ENCODE results near the gene ARHGAP6. TPM values are rescaled to one million over a fixed set of nuclear protein-coding genes. Genes with fewer than 3 reads are reported as not detected.

The ARHGAP6 gene
- total RNA-seq, 1 experiment from 2014 or later: 0.07 TPM

GRCh38 chrX:11449613-11450012 is 216.1 kb downstream of the ARHGAP6 start:
- no peak overlapping the region for H3K23ac ChIP-seq (ENCODE audit: insufficient read length, low read depth, low read length)
- no peak for DNase-seq
- H3K27ac ChIP-seq (ENCODE audit: insufficient read length, low read depth, low read length): no peak overlapping the region
- H3K27ac Mint-ChIP-seq: no peak overlapping the region
- no CpG with 5 or more reads among the region's 2 CpGs for WGBS (ENCODE audit: extremely low coverage, insufficient read length, low lambda C conversion rate)
- peaks cover 51 to 56% of the 10 kb centered on the region in 2 experiments for H3K9me3 Mint-ChIP-seq
- H3K9me3 ChIP-seq (ENCODE audit: control insufficient read depth, low read depth, low read length): no peaks in the 10 kb centered on the region
- no peak overlapping the region for H4K5ac ChIP-seq (ENCODE audit: insufficient read length, low read depth, low read length)
- H3K27me3 Mint-ChIP-seq (ENCODE audit: low read depth): peaks cover 2% of the 10 kb centered on the region; the same call in 1 of the 2 replicates
- H3K79me2 ChIP-seq (ENCODE audit: insufficient read depth, low read length): no peaks in the 10 kb centered on the region
- H3K79me1 ChIP-seq (ENCODE audit: insufficient read depth, low read depth, low read length, poor library complexity, severe bottlenecking): no peaks in the 10 kb centered on the region
- no peaks in the 10 kb centered on the region for H3K27me3 ChIP-seq (ENCODE audit: insufficient read depth, low read length)
- H3K4me3 Mint-ChIP-seq: no peak overlapping the region
- H2AFZ ChIP-seq (ENCODE audit: low read length): no peak overlapping the region
- no peak overlapping the region for H4K8ac ChIP-seq (replicated peaks; ENCODE audit: insufficient read length, low read depth, low read length)
- no peak overlapping the region for H2BK120ac ChIP-seq (ENCODE audit: low read depth, low read length, poor library complexity, severe bottlenecking)
- no peak overlapping the region for H2BK12ac ChIP-seq (ENCODE audit: insufficient read length, low read depth, low read length)
- no peak overlapping the region for H3K9ac ChIP-seq (ENCODE audit: extremely low read depth, insufficient read length, low read length)
- H3K56ac ChIP-seq (ENCODE audit: insufficient read length, low read depth, low read length): no peak overlapping the region
- H3K23me2 ChIP-seq (ENCODE audit: insufficient read length, low read depth, low read length, poor library complexity, severe bottlenecking): no peaks in the 10 kb centered on the region
- H2BK15ac ChIP-seq (ENCODE audit: low read depth, low read length): no peak overlapping the region
- H3T11ph ChIP-seq (ENCODE audit: low read length): no peak overlapping the region
- no peak overlapping the region for H3K14ac ChIP-seq (ENCODE audit: insufficient read depth, low read length)
- no peak overlapping the region for H3K4me2 ChIP-seq (ENCODE audit: insufficient read depth, insufficient read length, low read length)
- H3K4me1 ChIP-seq (ENCODE audit: insufficient read depth, low read length): no peaks in the 10 kb centered on the region; the same call in 1 of the 2 replicates
- H4K91ac ChIP-seq (ENCODE audit: insufficient read length, low read depth, low read length): no peak overlapping the region
- no peak overlapping the region for H2BK5ac ChIP-seq (ENCODE audit: insufficient read length, low read length)
- H3K4ac ChIP-seq (ENCODE audit: low read depth, low read length): no peak overlapping the region
- H3K18ac ChIP-seq (ENCODE audit: insufficient read length, low read depth, low read length): no peak overlapping the region
- H2AK5ac ChIP-seq (ENCODE audit: insufficient read length, low read length): no peak overlapping the region
- H3K36me3 Mint-ChIP-seq (ENCODE audit: insufficient read depth in 1 of 3, low read depth in 3 of 3): no peaks in the 10 kb centered on the region
- TF ChIP-seq, protein P1, sequence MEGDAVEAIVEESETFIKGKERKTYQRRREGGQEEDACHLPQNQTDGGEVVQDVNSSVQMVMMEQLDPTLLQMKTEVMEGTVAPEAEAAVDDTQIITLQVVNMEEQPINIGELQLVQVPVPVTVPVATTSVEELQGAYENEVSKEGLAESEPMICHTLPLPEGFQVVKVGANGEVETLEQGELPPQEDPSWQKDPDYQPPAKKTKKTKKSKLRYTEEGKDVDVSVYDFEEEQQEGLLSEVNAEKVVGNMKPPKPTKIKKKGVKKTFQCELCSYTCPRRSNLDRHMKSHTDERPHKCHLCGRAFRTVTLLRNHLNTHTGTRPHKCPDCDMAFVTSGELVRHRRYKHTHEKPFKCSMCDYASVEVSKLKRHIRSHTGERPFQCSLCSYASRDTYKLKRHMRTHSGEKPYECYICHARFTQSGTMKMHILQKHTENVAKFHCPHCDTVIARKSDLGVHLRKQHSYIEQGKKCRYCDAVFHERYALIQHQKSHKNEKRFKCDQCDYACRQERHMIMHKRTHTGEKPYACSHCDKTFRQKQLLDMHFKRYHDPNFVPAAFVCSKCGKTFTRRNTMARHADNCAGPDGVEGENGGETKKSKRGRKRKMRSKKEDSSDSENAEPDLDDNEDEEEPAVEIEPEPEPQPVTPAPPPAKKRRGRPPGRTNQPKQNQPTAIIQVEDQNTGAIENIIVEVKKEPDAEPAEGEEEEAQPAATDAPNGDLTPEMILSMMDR (conservative IDR thresholded peaks at IDR 0.05): no peak
- H4K20me1 ChIP-seq (ENCODE audit: control insufficient read depth, insufficient read depth, insufficient read length): no peaks in the 10 kb centered on the region
- peaks cover 0 to 5% of the 10 kb centered on the region in 2 experiments; a peak in 3 of 4 replicates for H3K4me1 Mint-ChIP-seq
- no peak overlapping the region for H2BK20ac ChIP-seq (ENCODE audit: low read depth, low read length, poor library complexity, severe bottlenecking)

All from H9 (cell line).